IPS-15b (cell line): ENCODE measurements around the gene EIF4G1.

Source experiments
- H3K27me3 ChIP-seq: one replicate; pipeline ENCODE4 v1.6.1; 2013; ENCODE audit warnings: low read length; ENCODE audit not compliant: control insufficient read depth, insufficient read depth
- H3K36me3 ChIP-seq: one replicate; pipeline ENCODE4 v1.6.1; 2013; ENCODE audit warnings: low read length; ENCODE audit not compliant: control insufficient read depth, insufficient read depth
- H3K4me1 ChIP-seq: one replicate; pipeline ENCODE4 v1.6.1; 2013; ENCODE audit warnings: mild to moderate bottlenecking, low read length; ENCODE audit not compliant: control insufficient read depth, insufficient read depth
- H3K4me3 ChIP-seq: one replicate; pipeline ENCODE4 v1.5.1; 2013; ENCODE audit warnings: low read depth, low read length
- H3K9ac ChIP-seq: one replicate; pipeline ENCODE4 v1.6.1; 2013; ENCODE audit warnings: low read depth, mild to moderate bottlenecking, low read length
- H3K9me3 ChIP-seq: one replicate; pipeline ENCODE4 v1.6.1; 2013; ENCODE audit warnings: mild to moderate bottlenecking, low read length; ENCODE audit not compliant: control insufficient read depth, insufficient read depth

The EIF4G1 gene

DNA sequence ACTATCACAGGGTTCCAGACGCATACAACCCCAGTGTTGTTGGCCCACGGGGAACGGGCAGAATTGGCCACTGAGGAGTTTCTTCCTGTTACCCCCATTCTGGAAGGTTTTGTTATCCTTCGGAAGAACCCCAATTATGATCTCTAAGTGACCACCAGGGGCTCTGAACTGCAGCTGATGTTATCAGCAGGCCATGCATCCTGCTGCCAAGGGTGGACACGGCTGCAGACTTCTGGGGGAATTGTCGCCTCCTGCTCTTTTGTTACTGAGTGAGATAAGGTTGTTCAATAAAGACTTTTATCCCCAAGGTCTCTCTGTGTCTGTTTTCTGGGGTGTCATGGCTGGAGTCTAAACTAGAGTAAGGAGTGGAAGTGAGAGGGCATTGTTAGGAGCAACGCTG lies 5.7 kb upstream of the EIF4G1 start:
- Histone ChIP-seq H3K9me3 (no peaks in the 10 kb centered on the region), H3K27me3 (no peaks in the 10 kb centered on the region), H3K4me3 (no peak overlapping the region), H3K36me3 (peaks cover 38% of the 10 kb centered on the region), H3K4me1 (no peaks in the 10 kb centered on the region), H3K9ac (no peak overlapping the region)

DNA sequence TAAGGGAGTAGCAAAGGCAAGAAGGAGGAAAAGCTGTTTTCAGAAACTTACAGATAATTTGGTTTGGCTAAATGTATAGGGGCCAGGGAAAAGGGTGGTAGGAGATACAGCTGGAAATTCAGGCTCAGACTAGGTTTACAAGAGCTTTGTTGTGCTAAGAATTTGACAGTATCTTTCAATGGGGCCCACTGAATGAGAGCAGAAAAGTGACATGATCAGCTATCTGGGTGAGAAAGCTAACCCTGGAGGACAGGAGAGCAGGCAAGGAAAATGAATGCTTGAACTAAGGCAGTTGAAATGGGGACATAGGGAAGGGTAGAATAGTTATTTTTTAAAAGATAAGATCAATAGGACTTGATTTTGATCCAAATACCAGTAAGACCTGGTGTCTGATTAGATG lies 2.8 kb upstream of the EIF4G1 start:
- Histone ChIP-seq H3K36me3 (peaks cover 22% of the 10 kb centered on the region), H3K9me3 (no peaks in the 10 kb centered on the region), H3K4me1 (peaks cover 4% of the 10 kb centered on the region), H3K9ac (no peak overlapping the region), H3K4me3 (no peak overlapping the region), H3K27me3 (no peaks in the 10 kb centered on the region)

DNA sequence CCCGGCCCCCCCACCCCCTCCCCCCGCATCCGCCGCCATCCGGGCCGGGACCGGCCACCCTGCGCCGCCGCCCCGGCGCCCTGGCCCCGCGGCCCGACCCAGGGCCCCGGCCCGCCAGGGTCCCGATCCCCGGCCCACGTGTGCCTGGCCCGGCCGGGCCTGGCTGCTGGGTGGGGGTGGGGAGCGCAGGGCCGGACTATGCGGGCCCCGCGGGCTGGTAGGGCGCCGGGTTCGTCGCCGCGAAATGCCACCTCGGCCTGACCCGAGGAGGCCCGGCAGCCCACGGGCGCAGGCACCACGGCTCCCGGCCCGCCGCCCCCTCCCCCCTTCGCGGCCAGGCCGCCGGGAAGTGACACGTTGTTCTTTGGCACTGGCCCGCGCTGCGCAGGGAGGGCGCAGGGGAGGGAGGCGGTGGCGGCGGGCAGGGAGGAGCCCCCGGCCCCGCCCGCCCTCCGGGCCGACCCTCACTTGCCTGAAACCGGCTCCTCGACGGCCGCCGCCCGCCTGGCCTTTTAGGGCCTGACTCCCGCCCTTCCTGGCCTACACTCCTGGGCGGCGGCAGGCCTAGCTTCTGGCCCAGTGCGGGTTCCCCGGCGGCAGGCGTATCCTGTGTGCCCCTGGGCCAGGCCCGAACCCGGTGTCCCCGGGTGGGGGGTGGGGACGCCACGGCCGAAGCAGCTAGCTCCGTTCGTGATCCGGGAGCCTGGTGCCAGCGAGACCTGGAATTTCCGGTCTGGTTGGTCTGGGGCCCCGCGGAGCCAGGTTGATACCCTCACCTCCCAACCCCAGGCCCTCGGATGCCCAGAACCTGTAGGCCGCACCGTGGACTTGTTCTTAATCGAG lies 515 bp downstream of the EIF4G1 start:
- Histone ChIP-seq H3K27me3 (no peaks in the 10 kb centered on the region), H3K4me1 (peaks cover 8% of the 10 kb centered on the region), H3K4me3 (peak overlapping the region; percentile 90), H3K9me3 (no peaks in the 10 kb centered on the region), H3K36me3 (peaks cover 17% of the 10 kb centered on the region), H3K9ac (peak overlapping the region; percentile 88)

DNA sequence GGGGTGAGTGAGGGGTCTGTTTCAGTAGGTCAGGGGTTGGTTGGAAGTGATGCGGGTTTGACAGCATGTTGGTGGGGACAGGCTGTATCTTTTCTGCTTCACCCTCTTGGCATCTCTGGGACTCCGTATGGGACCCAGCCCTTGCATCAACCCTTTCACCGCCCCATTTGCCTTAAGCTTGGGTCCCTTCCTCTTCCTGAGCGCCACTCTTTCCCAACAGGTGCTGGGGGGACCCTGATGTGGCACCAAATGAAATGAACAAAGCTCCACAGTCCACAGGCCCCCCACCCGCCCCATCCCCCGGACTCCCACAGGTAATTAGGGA lies 1.1 kb downstream of the EIF4G1 start:
- Histone ChIP-seq H3K36me3 (peaks cover 22% of the 10 kb centered on the region), H3K4me1 (peaks cover 8% of the 10 kb centered on the region), H3K9ac (peak overlapping the region; percentile 88), H3K9me3 (no peaks in the 10 kb centered on the region), H3K27me3 (no peaks in the 10 kb centered on the region), H3K4me3 (peak overlapping the region; percentile 90)

DNA sequence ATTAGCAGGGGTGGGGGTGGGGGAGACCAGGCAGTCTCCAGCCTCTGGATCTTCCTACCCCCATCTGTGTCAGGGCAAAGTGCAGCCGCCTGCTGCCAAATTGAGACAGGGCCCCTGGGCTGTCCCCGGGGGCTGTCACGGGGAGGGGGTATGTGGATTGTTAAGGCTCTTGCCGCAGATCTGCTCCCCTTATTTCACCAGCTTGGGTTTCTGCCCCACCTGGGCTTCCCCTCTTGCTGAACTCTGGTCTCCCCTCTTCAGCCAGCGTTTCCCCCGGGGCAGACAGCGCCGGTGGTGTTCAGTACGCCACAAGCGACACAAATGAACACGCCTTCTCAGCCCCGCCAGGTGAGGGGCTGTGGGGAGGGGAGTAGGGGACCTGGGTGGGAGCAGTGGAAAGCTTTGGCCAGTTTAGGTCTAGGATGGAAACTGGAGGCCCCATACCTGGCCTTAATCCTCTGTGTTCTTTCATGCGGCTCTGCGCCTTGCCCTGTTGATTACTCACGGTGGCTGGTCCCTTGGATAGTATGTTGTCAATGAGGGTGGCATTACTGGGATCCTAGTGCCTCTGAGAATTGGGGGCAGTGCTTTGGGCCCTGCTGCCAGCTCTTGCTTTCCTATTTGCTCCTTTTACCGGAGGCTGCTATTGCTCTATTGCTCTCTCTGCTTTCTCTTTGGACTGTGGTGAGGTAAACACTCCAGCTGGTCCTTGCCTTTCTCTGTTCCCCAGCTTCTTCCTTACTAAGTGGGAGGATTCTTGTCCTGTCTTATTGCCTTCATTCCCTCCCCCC lies 1.7 kb downstream of the EIF4G1 start:
- H3K4me1 ChIP-seq: peaks cover 8% of the 10 kb centered on the region

DNA sequence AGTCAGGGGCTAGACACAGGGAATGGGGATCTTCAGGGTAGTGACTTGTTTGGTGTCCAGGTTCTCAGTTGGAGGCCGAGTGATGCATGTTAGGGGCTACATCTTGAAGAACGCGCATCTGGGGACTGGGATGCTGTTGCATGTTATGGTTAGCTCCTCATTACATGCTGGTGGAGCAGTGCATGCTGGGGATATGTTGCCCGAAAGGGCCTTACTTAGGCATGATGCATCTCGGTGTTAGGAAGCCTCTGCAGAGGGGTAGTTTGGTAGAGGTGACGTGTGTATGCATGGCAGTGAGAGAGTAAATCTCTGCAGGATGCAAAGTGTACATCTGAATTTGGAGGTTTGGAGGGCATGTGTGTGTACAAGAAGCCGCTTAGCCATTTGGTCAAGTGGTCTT lies 2.4 kb downstream of the EIF4G1 start:
- H3K27me3 ChIP-seq: no peaks in the 10 kb centered on the region
- H3K4me3 ChIP-seq: peak overlapping the region; percentile 90
- no peak overlapping the region for H3K9ac ChIP-seq
- no peaks in the 10 kb centered on the region for H3K9me3 ChIP-seq
- H3K36me3 ChIP-seq: peaks cover 35% of the 10 kb centered on the region
- peaks cover 8% of the 10 kb centered on the region for H3K4me1 ChIP-seq

More for the DNA sequence above, 1.7 kb downstream of the EIF4G1 start:
- Histone ChIP-seq H3K36me3 (peaks cover 28% of the 10 kb centered on the region), H3K27me3 (no peaks in the 10 kb centered on the region), H3K9me3 (no peaks in the 10 kb centered on the region), H3K4me3 (peak overlapping the region; percentile 90), H3K9ac (peak overlapping the region; percentile 88)

DNA sequence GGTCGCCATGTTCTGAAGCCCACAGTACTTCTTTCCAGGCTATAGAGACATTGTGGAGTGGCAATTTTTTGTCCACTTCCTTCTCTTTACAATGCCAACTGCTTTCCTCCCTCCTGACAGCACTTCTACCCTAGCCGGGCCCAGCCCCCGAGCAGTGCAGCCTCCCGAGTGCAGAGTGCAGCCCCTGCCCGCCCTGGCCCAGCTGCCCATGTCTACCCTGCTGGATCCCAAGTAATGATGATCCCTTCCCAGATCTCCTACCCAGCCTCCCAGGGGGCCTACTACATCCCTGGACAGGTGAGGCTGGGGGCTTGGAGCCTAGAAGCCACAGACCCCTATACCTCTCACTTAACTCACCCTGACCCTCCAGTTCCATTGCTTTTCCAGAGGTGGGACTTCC lies 2.8 kb downstream of the EIF4G1 start:
- H3K9ac ChIP-seq: peak overlapping the region; percentile 28
- H3K27me3 ChIP-seq: no peaks in the 10 kb centered on the region
- H3K4me3 ChIP-seq: no peak overlapping the region
- H3K9me3 ChIP-seq: no peaks in the 10 kb centered on the region
- peaks cover 39% of the 10 kb centered on the region for H3K36me3 ChIP-seq
- peaks cover 8% of the 10 kb centered on the region for H3K4me1 ChIP-seq

DNA sequence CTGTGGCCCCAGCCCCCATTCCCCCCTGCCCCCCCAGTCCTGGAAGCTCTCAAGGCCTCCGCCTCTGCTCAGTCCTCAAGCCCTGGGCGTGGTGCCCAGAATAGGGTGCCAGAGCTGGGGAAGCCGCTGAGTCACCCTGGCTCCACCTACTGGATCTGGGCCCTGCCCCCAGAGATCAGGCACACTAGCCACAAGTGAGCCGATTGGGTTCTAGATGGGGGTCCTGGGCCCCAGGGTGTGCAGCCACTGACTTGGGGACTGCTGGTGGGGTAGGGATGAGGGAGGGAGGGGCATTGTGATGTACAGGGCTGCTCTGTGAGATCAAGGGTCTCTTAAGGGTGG lies 5.7 kb downstream of the EIF4G1 start:
- Histone ChIP-seq H3K9me3 (no peaks in the 10 kb centered on the region), H3K27me3 (no peaks in the 10 kb centered on the region), H3K4me1 (peaks cover 8% of the 10 kb centered on the region), H3K4me3 (no peak overlapping the region), H3K9ac (no peak overlapping the region), H3K36me3 (peaks cover 67% of the 10 kb centered on the region)

DNA sequence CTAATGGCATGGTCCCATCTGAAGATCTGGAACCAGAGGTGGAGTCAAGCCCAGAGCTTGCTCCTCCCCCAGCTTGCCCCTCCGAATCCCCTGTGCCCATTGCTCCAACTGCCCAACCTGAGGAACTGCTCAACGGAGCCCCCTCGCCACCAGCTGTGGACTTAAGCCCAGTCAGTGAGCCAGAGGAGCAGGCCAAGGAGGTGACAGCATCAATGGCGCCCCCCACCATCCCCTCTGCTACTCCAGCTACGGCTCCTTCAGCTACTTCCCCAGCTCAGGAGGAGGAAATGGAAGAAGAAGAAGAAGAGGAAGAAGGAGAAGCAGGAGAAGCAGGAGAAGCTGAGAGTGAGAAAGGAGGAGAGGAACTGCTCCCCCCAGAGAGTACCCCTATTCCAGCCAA lies 7.3 kb downstream of the EIF4G1 start:
- H3K9me3 ChIP-seq: no peaks in the 10 kb centered on the region
- no peak overlapping the region for H3K4me3 ChIP-seq
- H3K27me3 ChIP-seq: no peaks in the 10 kb centered on the region
- no peak overlapping the region for H3K9ac ChIP-seq
- H3K4me1 ChIP-seq: peaks cover 4% of the 10 kb centered on the region
- H3K36me3 ChIP-seq: peaks cover 83% of the 10 kb centered on the region

DNA sequence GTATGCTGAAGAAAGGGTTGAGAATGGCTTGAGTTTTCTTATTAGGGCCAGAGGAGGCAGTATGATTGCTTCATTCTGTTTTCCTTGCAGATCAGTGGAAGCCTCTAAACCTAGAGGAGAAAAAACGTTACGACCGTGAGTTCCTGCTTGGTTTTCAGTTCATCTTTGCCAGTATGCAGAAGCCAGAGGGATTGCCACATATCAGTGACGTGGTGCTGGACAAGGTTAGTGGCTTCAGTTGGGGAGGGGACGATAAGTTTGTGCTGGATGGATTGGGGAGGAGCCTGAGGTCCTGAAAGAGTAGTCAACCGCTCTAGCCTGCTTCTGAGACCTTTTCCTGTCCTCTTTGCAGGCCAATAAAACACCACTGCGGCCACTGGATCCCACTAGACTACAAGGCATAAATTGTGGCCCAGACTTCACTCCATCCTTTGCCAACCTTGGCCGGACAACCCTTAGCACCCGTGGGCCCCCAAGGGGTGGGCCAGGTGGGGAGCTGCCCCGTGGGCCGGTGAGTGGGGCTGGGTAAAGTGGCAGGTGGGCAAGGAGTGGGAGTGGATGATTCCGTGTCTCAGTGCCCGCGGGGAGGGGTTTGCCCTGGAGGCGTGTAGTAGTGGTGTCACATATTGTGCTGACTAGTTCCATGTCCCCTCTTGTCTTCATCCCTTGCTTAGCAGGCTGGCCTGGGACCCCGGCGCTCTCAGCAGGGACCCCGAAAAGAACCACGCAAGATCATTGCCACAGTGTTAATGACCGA lies 8.5 kb downstream of the EIF4G1 start:
- H3K4me1 ChIP-seq: no peaks in the 10 kb centered on the region
- no peak overlapping the region for H3K4me3 ChIP-seq
- H3K9ac ChIP-seq: no peak overlapping the region
- H3K9me3 ChIP-seq: no peaks in the 10 kb centered on the region
- peaks cover 89% of the 10 kb centered on the region for H3K36me3 ChIP-seq
- no peaks in the 10 kb centered on the region for H3K27me3 ChIP-seq

DNA sequence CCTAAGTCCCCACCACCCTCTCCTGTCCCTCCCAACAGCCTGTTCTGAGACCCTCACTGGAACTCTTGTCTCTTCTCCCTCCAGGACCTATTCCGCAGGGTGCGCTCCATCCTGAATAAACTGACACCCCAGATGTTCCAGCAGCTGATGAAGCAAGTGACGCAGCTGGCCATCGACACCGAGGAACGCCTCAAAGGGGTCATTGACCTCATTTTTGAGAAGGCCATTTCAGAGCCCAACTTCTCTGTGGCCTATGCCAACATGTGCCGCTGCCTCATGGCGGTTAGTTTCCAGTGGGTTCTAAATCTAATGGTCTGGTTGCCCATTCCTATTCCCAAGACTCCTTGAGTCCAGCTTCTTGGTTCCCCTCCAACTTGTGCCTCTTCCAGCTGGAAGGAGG lies 9.3 kb downstream of the EIF4G1 start:
- Histone ChIP-seq H3K27me3 (no peaks in the 10 kb centered on the region), H3K4me1 (no peaks in the 10 kb centered on the region), H3K36me3 (peaks cover 97% of the 10 kb centered on the region), H3K9me3 (no peaks in the 10 kb centered on the region), H3K9ac (no peak overlapping the region), H3K4me3 (no peak overlapping the region)
